Kidney epithelial cell (primary cell): ENCODE data around the gene ABCC8. TPM values are rescaled to one million over a fixed set of nuclear protein-coding genes. Genes with fewer than 3 reads are reported as not detected.

ENCODE experiments used
- DNase-seq: peaks from one replicate; pipeline ENCODE4 v3.0.0-alpha.2; 2010; ENCODE audit warnings: low read depth
- H3K27me3 ChIP-seq: 2 replicates; pipeline ENCODE4 v1.6.0; 2011; ENCODE audit warnings: low read length; ENCODE audit not compliant: control insufficient read depth, insufficient read depth
- H3K36me3 ChIP-seq: 2 replicates; pipeline ENCODE4 v1.5.1; 2011; ENCODE audit warnings: low read length; ENCODE audit not compliant: control insufficient read depth, insufficient read depth
- H3K4me3 ChIP-seq: 2 replicates; pipeline ENCODE4 v1.5.1; 2011; ENCODE audit warnings: low read depth, mild to moderate bottlenecking, control low read depth, low read length
- total RNA-seq: library from RNA; depleted of rRNA; stranded (reverse); fragments of >200 nt; gene quantifications from 2 replicates; pipeline ENCODE4 v1.2.3, GENCODE V29; 2015
- TF ChIP-seq, protein P1 (sequence below): IDR thresholded peaks from 2 replicates; pipeline ENCODE4 v1.5.1; 2011; ENCODE audit warnings: mild to moderate bottlenecking, moderate library complexity, low read length, control low read depth, inconsistent platforms; ENCODE audit not compliant: insufficient read depth, poor library complexity, severe bottlenecking

ABCC8 gene
- total RNA-seq, 1 donor from 2014 or later: not detected

DNA sequence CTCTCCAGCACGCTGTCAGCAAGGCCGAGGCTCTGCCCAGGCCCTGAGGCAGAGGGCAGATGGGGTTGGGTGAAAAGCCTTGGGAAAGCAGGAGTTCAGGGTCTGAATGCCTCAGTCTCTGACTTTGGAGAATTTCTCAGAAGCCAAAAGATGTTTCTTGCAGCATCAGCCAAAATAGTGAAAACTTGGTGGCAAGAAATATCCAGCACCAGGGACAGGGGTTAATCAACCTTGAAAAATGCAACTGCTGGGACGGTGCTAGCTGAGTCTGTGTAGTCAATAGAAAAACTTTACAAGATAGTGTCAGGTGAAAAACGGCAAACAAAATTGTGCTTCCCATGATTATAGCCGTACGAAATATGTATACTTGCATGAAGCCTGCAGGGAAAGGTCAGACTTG lies 1.4 kb upstream of the ABCC8 start:
- Histone ChIP-seq H3K27me3 (peaks cover 50% of the 10 kb centered on the region), H3K4me3 (no peak overlapping the region), H3K36me3 (no peaks in the 10 kb centered on the region)
- TF ChIP-seq, protein P1, sequence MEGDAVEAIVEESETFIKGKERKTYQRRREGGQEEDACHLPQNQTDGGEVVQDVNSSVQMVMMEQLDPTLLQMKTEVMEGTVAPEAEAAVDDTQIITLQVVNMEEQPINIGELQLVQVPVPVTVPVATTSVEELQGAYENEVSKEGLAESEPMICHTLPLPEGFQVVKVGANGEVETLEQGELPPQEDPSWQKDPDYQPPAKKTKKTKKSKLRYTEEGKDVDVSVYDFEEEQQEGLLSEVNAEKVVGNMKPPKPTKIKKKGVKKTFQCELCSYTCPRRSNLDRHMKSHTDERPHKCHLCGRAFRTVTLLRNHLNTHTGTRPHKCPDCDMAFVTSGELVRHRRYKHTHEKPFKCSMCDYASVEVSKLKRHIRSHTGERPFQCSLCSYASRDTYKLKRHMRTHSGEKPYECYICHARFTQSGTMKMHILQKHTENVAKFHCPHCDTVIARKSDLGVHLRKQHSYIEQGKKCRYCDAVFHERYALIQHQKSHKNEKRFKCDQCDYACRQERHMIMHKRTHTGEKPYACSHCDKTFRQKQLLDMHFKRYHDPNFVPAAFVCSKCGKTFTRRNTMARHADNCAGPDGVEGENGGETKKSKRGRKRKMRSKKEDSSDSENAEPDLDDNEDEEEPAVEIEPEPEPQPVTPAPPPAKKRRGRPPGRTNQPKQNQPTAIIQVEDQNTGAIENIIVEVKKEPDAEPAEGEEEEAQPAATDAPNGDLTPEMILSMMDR: no peak
- no peak for DNase-seq

DNA sequence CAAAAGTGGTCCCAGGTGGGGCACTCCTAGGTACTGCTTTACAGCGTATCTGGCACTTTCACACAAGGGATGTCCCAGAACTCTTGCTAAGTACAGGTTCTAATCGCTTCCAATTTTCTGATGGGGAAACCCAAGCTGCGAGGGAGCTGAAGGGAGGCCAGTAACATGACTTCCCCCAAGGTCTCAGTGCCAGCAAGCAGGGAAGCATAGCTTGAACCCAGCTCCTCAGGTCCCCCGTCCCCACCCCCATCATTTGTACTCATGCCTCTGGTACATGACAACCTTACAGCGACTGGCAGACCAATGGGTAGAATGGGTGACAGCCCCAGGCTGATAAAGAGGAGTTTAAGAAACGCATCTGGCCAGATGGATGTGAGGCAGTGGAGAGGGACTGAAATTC lies 716 bp upstream of the ABCC8 start:
- H3K4me3 ChIP-seq: no peak overlapping the region
- TF ChIP-seq, protein P1: no peak
- no peak for DNase-seq
- H3K27me3 ChIP-seq: peaks cover 50% of the 10 kb centered on the region
- H3K36me3 ChIP-seq: no peaks in the 10 kb centered on the region

DNA sequence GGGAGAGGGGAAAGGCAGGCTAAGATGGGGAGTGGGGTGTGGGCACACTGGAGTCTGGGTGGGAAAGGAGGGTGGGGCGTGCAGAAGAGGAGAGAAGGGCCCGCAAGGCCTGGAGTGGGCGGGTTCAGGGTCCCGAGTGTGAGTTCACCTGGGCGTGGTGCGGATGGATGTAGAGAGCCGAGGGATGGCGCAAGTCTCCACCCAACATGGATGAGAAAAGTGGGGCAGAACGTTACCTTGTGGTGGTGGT lies 364 bp upstream of the ABCC8 start:
- Histone ChIP-seq H3K27me3 (peaks cover 50% of the 10 kb centered on the region), H3K36me3 (no peaks in the 10 kb centered on the region), H3K4me3 (no peak overlapping the region)
- DNase-seq: no peak
- TF ChIP-seq, protein P1: no peak

DNA sequence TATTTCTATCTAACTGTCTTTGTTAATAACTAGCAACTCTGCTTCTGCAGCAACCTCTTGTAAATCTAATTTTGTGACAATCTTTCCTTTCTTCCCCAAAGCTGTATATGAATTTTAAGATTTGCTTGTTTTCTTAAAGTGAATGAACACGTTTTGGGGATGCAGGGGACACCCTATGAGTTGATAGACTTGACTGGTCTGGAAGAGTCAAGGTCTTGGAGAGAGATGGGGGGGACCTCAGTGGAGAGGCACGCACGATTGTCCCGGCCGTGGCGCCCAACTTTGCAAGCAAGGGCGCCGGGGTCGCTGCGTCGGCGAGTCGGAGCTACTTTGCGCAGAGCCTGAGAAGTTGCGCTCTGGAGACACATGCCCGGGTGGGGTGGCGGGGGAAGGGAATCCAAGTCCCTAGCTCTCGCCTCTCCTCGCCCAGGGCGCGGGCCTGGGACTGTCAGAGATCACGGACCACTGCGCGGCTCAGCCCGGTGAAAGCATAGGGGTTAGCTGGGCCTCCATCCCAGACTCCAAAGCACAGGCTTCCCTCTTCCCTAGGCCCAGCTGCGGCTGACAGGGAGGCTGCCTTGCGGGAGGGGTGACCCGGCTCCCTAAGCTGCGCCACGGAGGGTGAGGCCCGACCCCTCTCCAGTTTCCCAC lies 854 bp downstream of the ABCC8 start:
- H3K36me3 ChIP-seq: no peaks in the 10 kb centered on the region
- no peak for DNase-seq
- peaks cover 54% of the 10 kb centered on the region for H3K27me3 ChIP-seq
- TF ChIP-seq, protein P1: no peak
- H3K4me3 ChIP-seq: no peak overlapping the region

DNA sequence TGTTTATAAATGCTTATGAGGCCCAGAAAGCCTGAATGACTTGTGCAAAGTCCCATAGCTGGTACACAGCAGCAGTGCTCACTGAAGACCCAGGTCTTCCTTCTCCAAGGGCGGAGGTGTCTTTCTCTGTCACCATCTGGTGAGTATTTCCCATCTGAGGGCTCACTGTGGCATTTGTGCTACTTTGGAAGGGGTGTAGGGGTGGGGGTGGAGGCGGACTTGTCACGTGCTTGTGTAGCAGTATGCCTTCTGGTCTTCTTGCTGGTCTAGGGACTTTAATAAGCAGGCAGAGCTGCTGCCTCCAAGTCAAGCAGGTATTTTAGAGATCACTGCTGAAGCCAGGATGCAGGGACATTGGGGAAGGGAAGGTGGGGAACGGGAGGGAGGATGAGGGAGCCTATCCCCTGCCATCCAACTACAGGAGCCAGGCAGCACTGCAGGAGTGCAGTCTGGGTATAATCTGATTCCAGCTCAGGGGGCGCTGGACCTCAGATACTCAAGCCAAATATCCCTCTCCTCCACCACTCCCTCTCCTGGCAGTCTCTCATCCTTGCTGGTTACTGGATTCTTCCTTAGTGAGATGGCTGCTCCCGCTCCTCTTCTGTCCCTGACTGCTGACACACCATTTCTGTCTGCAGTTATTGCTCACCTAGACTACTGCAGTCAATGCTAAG lies 3.4 kb downstream of the ABCC8 start:
- Histone ChIP-seq H3K4me3 (no peak overlapping the region), H3K27me3 (peaks cover 46% of the 10 kb centered on the region), H3K36me3 (no peaks in the 10 kb centered on the region)
- no peak for DNase-seq
- TF ChIP-seq, protein P1: peak; percentile 31

DNA sequence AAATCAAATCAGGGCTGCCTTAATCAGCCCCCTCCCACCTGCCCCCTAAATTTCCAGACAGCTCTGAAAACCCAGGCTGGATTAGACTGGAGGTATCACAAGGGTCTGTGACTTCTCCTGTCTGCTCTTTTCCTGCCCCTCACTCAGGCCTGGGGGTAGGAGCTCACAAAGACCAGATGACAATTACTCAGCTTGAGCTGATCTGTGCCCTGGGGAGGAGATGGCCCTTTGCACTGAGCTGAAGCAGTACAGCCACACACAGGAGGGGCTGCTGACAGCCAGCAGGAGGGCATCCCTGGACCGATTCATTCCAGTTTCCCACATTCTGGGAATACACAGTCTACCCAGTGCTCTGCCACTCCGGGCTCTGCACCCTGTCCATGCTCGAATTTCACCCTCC lies 4.2 kb downstream of the ABCC8 start:
- DNase-seq: no peak
- Histone ChIP-seq H3K36me3 (no peaks in the 10 kb centered on the region), H3K4me3 (no peak overlapping the region), H3K27me3 (peaks cover 40% of the 10 kb centered on the region)
- TF ChIP-seq, protein P1: no peak
